Nephron (organoid): ENCODE measurements around the gene TMEM8B.
A peak's percentile ranks its signal among the peaks of the same experiment; 100 is the strongest.
"Not testable (repeated sequence)": the region's sequence is repeated elsewhere in the genome, so short reads cannot be mapped to it uniquely, and the experiment has no call there.

ENCODE experiments used
- H3K27ac Mint-ChIP-seq, 3 experiments: 2 replicates each; pipeline ENCODE4 v1.8.0; 2020; ENCODE audit warnings: mixed read lengths in 3 of 3, mild to moderate bottlenecking in 2 of 3, moderate library complexity in 1 of 3
- H3K27me3 Mint-ChIP-seq: 2 replicates; pipeline ENCODE4 v1.8.0; 2021; ENCODE audit warnings: low read depth, mild to moderate bottlenecking, moderate library complexity, mixed read lengths
- H3K36me3 Mint-ChIP-seq: 2 replicates; pipeline ENCODE4 v1.8.0; 2020; ENCODE audit warnings: low read depth, mixed read lengths
- H3K4me1 Mint-ChIP-seq: 2 replicates; pipeline ENCODE4 v1.8.0; 2020; ENCODE audit warnings: mixed read lengths
- H3K4me3 Mint-ChIP-seq, 3 experiments: 2 replicates each; pipeline ENCODE4 v1.8.0; 2020; ENCODE audit warnings: mild to moderate bottlenecking in 3 of 3, mixed read lengths in 3 of 3, moderate library complexity in 2 of 3
- H3K9me3 Mint-ChIP-seq: 2 replicates; pipeline ENCODE4 v1.8.0; 2020; ENCODE audit warnings: mixed read lengths
- TF ChIP-seq, protein P1 (sequence below), 3 experiments: fragments of 200-600 bp; sonication (generic); IDR thresholded peaks; one replicate each; pipeline ENCODE4 v1.5.0; 2021; ENCODE audit warnings: antibody characterized with exemption in 3 of 3; ENCODE audit not compliant: unreplicated experiment in 3 of 3

Gene TMEM8B

GRCh38 chr9:35872505-35872904 lies 43.5 kb downstream of the TMEM8B start:
- Mint-ChIP-seq H3K4me1 (no peaks in the 10 kb centered on the region), H3K27me3 (peaks cover 5% of the 10 kb centered on the region), H3K9me3 (peaks cover 16% of the 10 kb centered on the region), H3K36me3 (peaks cover 4% of the 10 kb centered on the region), H3K27ac (no peak overlapping the region), H3K4me3 (no peak overlapping the region)
- TF ChIP-seq, protein P1, sequence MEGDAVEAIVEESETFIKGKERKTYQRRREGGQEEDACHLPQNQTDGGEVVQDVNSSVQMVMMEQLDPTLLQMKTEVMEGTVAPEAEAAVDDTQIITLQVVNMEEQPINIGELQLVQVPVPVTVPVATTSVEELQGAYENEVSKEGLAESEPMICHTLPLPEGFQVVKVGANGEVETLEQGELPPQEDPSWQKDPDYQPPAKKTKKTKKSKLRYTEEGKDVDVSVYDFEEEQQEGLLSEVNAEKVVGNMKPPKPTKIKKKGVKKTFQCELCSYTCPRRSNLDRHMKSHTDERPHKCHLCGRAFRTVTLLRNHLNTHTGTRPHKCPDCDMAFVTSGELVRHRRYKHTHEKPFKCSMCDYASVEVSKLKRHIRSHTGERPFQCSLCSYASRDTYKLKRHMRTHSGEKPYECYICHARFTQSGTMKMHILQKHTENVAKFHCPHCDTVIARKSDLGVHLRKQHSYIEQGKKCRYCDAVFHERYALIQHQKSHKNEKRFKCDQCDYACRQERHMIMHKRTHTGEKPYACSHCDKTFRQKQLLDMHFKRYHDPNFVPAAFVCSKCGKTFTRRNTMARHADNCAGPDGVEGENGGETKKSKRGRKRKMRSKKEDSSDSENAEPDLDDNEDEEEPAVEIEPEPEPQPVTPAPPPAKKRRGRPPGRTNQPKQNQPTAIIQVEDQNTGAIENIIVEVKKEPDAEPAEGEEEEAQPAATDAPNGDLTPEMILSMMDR (IDR thresholded peaks at IDR 0.05; ENCODE audit: unreplicated experiment in 3 of 3), result no peak

DNA sequence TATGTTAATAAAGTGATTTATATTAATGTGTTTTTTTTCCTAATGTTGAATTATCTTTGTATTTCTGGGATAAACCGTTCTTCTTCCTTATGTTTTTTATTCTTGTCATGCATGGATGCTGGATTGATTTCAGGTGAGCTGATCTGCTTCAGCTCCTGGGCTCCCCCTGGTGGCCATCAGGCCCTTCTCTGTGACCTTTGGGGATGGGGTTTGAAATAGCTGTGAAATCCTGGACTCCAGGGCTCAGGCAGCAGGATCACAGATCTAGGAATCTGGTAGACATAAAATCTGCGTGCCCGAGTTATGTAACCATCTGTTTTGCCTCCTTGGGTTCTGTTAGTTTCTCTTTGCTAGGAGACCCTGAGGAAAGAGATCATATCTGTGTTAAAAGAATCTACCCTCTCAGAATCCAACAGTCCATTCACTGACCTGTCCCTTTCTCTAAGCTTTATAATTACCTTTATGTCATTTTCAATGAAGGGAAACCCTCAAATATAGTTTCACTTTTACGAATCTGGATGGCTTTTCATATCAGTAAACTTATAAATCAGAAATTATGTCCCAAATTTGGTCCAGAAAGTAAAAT lies 53.3 kb downstream of the TMEM8B start:
- no peak overlapping the region for H3K27ac Mint-ChIP-seq
- peaks cover 17% of the 10 kb centered on the region for H3K27me3 Mint-ChIP-seq
- TF ChIP-seq, protein P1 (IDR thresholded peaks at IDR 0.05; ENCODE audit: unreplicated experiment in 3 of 3), result peak; percentile 94 to 97 (median 94)
- H3K36me3 Mint-ChIP-seq, result peaks cover 2% of the 10 kb centered on the region
- peaks cover 6% of the 10 kb centered on the region for H3K9me3 Mint-ChIP-seq
- H3K4me3 Mint-ChIP-seq, result no peak overlapping the region
- no peaks in the 10 kb centered on the region for H3K4me1 Mint-ChIP-seq

DNA sequence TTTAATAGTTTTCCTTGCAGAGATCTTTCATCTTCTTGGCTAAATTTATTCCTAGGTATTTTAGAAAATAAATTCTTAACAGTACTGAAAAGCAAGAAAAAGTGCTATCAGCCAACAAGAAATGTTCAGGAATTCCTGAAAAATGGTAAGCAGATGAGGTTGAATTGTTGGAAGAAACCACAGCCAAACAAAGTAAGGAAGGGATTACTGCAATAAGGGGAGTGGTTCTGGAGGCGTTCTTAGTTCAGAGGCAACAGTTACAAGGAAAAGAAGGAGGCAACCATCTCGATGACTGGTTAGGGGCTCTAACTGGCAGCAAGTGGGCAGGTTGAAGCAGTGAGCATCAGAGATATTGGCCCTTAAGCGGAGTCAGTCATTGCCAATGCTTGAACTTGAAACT lies 54.0 kb downstream of the TMEM8B start:
- Mint-ChIP-seq H3K27ac (no peak overlapping the region), H3K36me3 (no peaks in the 10 kb centered on the region), H3K27me3 (peaks cover 17% of the 10 kb centered on the region), H3K4me1 (no peaks in the 10 kb centered on the region), H3K4me3 (no peak overlapping the region), H3K9me3 (no peaks in the 10 kb centered on the region)
- TF ChIP-seq, protein P1 (IDR thresholded peaks at IDR 0.05; ENCODE audit: unreplicated experiment in 3 of 3), result no peak

- H3K27me3 Mint-ChIP-seq, result peaks cover 17% of the 10 kb centered on the region
- not testable (repeated sequence) for H3K4me1 Mint-ChIP-seq, H3K4me3 Mint-ChIP-seq, H3K36me3 Mint-ChIP-seq, H3K27ac Mint-ChIP-seq, H3K9me3 Mint-ChIP-seq
Measured at GRCh38 chr9:35884908-35885307, 55.9 kb downstream of the TMEM8B start.

DNA sequence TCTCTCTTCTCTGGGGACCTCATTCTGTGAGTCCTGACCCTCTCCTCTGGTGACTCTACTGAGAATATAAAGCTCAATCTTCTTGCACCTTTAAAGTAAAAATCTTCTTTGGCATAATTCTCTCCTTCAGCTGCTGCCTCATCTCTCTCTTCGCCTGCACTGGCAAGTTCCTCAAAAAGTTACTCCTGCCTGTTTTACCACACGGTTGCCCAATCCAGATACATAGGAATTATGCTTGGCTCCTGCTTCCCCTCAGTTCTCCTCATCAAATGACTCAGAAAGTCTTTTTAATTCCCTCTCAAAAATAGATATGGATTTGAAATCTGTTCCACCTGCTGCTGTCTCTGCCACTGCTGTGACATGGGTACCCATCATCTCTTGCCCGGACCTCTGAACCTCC lies 62.6 kb downstream of the TMEM8B start:
- Mint-ChIP-seq H3K27me3 (peaks cover 17% of the 10 kb centered on the region), H3K36me3 (no peaks in the 10 kb centered on the region), H3K4me3 (no peak overlapping the region), H3K27ac (no peak overlapping the region), H3K4me1 (peaks cover 5% of the 10 kb centered on the region), H3K9me3 (no peaks in the 10 kb centered on the region)
- TF ChIP-seq, protein P1 (IDR thresholded peaks at IDR 0.05; ENCODE audit: unreplicated experiment in 3 of 3), result no peak

DNA sequence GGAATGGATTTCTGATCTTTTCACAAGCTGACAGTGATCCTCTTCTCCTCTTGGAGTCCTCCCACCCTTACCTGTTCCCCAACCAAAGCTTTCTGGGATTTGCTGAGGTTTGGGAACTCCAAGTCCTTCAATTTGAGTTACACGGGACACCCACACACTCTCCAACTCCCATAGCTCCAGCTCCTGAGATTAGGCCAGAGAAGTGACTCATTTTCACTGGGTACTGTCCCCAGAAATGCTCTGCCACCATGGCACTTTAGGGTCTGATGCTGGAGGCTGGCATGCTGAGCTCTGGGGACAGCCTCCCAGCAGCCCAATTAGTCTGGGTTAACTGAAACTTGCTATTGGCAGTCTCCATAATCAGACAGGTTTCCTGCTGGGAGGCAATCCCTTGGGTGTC lies 63.0 kb downstream of the TMEM8B start:
- Mint-ChIP-seq H3K27me3 (peaks cover 16% of the 10 kb centered on the region), H3K36me3 (no peaks in the 10 kb centered on the region), H3K9me3 (no peaks in the 10 kb centered on the region), H3K4me3 (no peak overlapping the region), H3K27ac (no peak overlapping the region), H3K4me1 (peaks cover 5% of the 10 kb centered on the region)
- TF ChIP-seq, protein P1 (IDR thresholded peaks at IDR 0.05; ENCODE audit: unreplicated experiment in 3 of 3), result no peak
